Measurements from ENCODE around the gene MED9.
A peak's percentile ranks its signal among the peaks of the same experiment; 100 is the strongest.
"Not testable (repeated sequence)": the region's sequence is repeated elsewhere in the genome, so short reads cannot be mapped to it uniquely, and the experiment has no call there.

The MED9 gene, protein sequence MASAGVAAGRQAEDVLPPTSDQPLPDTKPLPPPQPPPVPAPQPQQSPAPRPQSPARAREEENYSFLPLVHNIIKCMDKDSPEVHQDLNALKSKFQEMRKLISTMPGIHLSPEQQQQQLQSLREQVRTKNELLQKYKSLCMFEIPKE

GRCh38 chr17:17476865-17477467 is at the start of gene MED9:
MED9 (plus strand) TSS chr17:17477000; CDS start chr17:17477042, 42 bp downstream.
- peak; percentile 89 for DNase-seq

DNA sequence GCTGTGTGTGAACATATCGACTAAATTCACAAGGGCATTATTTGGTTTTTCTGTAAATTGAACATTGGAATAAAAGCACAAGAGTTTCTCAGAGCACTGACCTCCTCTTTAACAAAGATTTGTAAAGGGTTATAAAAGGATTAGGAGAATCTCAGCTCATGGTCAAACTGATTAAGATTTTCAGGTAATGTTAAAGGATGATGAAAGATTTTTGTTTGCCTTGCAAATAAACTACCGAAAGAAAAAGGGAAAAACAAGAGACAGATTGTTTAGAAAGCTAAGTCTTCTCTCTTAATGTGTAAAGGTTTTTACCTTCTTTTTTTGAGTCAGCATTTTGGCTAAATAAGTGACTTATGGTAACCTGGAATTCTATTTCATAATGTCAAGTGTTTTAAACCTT is 47.6 kb upstream of the MED9 start:
- DNase-seq = no peak

GRCh38 chr17:17430924-17431323 is 45.9 kb upstream of the MED9 start:
- not testable (repeated sequence) for DNase-seq

GRCh38 chr17:17431605-17432004 is 45.2 kb upstream of the MED9 start:
- DNase-seq = no peak

- no peak for DNase-seq
These were observed 43.6 kb upstream of the MED9 start for GRCh38 chr17:17433000-17433703.

DNA sequence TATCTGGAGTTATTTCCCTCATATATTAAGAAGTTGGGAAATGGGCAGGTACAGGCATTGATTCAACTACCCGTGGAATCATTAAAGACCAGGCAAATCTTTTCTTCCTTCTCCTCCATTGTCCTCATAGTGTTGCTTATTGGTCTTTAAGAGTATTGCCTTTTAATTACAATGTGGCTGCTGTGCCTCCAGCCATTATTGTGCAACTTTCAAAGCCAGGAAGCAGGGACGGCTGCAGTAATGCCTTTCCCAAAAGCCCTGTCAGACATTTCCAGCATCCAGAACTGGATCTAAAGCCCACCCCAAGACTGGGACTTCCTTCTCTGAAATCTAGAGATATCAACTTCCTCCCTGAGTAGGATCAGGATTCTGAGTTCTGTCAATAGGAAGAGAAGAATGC is 42.3 kb upstream of the MED9 start:
- DNase-seq = no peak

- no peak for DNase-seq
These were observed 41.5 kb upstream of the MED9 start for GRCh38 chr17:17435323-17435722.

DNA sequence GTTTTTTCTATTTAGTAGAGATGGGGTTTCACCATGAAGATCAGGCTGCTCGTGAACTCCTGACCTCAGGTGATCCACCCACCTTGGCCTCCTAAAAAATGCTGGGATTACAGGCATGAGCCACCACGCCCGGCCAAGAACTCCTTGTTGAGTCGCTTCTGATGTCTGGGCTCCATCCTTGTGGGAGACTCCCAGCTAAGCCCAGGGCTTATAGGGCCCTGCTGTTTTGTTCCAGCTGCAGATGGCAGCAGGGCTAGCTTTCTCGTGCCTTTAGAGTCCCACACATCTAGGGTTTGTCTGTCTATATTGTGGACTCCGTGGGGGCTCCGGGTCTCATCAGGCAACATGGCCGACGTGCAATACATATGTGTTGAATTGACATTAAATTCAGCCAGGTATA is 39.3 kb upstream of the MED9 start:
- no peak for DNase-seq

GRCh38 chr17:17437893-17438292 is 38.9 kb upstream of the MED9 start:
- no peak for DNase-seq

DNA sequence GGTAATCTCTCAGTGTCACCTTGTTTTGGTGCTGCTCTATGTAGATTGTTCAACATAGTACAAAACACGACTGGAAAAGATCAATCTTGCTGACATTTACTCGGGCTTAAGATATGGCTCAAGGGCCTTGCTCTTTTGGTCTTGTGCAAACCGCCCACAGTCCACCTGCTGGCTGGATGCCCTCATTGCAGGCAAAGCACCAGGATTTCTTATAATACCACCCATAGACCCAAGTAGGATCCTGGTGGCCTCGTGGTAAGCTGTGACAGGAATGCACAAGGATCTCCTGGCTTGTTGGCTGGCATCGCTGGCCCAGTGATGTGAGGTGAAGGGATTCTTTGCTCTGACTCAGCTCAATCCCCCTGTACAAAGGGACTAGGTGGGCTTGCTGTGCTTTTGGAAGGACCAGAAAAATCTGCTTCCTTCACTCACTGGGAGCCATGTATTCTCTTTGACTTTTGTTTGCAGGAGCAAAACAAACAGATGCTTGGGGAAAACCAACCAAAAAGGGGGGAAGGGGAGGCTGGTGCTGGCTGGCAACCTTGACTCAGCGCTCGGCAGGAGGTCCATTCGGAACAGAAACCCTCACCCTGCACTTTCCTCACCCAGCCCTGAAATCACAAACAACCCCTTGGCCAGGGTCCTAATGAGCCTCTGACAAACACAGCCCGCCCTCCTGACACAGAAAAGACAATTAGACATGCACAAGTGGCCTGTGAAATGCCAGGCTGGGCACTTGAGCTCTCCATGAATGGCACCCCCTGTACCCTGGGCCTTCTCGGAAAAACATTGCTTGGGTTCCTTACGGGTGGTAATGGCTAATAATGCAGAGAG is 36.6 kb upstream of the MED9 start:
- DNase-seq = no peak

- DNase-seq = no peak
These were observed 35.7 kb upstream of the MED9 start for GRCh38 chr17:17440938-17441675.

DNA sequence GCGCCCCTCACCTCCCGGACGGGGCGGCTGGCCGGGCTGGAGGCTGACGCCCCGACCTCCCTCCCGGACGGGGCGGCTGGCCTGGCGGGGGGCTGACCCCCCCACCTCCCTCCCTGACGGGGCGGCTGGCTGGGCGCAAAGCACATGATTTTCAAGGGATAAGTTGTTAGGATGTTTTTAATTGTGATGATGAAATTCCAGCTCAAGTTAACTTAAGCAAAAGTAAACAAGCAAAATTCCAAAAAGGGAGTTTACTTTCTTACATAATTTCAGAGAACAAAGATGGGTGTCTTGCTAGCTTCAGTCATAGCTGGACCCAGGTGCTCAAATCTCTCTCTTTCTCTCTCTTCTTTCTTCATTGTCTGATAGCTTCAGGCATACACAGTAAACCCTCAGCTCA is 33.6 kb upstream of the MED9 start:
- no peak for DNase-seq

DNA sequence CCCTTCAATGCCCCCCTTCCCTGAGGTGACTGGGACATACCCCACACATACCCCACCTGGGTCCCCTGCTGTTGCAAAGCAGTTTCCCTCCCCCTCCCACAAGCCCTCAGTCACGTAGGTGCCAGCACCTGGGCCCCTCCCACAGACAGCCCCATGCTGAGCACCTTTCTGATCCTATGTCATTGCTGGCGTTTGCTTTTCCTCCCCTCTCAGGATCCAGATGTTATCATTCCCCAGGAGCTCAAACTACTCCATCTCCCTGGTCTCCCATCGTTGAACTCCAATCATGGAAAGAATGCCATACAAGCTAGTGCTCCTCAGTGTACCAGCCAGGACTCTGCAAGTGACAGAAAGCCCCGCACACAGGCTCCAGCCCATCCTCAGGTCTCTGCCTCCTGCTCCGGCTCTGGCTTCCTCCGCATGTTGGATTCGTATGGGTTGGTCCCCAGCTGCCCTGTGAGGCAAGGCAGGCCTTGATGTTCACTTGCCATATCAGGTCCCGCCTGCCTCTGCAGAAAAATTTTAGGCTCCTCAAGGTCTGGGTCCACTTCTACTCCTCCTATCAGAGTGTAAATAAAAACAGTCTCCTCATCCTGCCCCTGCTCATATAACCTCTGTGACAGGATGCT is 31.4 kb upstream of the MED9 start:
- no peak for DNase-seq

- no peak for DNase-seq
These were observed 30.7 kb upstream of the MED9 start for GRCh38 chr17:17445925-17446665.

DNA sequence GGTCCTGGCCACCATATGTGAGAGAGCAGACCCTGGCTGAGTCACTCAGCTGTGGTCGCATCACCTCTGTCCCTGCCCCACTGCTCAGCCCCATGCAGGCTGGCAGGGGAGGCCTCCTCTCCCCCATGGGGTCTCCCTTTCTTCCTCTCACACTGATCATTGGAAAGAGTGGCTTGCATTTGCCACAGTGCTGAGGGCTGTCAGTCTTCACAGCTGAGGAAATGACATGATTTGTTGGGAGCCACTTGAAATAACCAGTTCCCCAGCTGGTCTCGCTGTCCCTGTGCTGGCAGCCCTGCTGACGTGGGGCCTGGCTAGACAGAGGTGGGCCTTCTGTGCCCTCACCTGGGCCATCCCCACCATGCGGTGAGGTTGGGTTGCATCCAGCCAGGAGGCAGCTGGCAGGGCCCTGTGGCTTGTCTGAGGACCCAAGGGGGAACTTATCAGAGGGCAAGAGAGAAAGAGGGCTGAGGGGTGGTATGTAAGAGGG is 30.1 kb upstream of the MED9 start:
- DNase-seq = no peak

DNA sequence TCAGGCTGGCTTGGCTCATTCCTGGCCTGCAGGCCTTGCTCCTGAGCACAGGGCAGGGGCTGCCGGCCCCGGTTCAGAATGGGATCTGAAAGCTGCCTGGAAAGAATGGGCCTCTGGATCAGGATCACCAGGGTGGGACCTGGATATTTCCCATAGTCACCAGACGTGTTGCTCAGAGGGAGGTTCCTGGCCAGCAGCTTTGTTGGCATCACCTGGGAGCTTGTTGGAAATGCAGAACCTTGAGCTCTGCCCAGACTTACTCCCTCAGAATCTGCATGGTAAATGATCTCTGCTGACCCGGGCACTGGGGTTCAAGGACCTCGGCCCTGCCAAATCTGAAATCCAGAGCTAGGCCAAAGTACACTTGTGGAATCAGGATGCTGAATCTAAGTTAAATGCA is 29.5 kb upstream of the MED9 start:
- no peak for DNase-seq

DNA sequence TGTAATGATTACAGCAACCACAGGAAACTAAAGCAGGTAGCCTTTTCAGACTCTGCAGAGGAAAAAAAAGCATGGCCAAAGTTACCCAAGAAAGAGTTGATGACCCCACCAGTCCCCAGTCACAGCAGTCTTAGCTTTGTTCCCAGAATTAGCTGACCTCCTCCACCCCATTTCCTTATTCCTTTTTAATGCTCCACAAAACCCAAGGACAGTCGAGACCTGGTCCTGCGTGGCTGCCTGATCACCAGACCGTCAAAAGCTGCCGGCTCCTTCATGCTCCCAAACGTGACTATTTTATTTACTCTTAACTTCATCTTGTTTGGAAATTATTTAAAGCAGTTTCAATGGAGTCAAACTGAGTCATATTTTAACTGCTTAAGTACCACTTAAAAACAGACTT is 28.7 kb upstream of the MED9 start:
- DNase-seq = no peak

- DNase-seq = no peak
These were observed 28.1 kb upstream of the MED9 start for GRCh38 chr17:17448723-17449122.

GRCh38 chr17:17453088-17453487 is 23.7 kb upstream of the MED9 start:
- DNase-seq = no peak

DNA sequence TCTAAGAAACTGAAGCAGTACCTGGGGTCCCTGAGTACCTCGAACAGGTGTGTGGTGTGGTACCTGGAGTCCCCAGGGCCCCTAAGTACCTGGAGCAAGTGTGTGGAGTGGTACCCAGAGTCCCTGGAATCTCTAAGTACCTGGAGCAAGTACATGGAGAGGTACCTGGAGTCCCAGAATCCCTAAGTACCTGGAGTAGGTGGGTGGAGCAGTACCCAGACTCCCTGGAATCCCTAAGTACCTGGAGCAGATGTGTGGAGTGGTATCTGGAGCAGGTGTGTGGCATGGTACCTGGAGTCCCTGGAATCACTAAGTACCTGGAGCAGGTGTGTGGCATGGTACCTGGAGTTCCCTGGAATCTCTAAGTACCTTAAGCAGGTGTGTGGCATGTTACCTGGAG is 22.5 kb upstream of the MED9 start:
- DNase-seq = no peak

DNA sequence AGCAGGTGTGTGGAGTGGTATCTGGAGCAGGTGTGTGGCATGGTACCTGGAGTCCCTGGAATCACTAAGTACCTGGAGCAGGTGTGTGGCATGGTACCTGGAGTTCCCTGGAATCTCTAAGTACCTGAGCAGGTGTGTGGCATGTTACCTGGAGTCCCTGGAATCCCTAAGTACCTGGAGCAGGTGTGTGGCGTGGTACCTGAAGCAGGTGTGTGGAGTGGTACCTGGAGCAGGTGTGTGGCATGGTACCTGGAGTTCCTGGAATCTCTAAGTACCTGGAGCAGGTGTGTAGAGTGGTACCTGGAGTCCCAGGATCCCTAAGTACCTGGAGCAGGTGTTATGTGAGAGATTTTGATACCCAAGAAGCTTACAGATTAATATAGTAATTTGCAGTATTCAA is 22.1 kb upstream of the MED9 start:
- not testable (repeated sequence) for DNase-seq

DNA sequence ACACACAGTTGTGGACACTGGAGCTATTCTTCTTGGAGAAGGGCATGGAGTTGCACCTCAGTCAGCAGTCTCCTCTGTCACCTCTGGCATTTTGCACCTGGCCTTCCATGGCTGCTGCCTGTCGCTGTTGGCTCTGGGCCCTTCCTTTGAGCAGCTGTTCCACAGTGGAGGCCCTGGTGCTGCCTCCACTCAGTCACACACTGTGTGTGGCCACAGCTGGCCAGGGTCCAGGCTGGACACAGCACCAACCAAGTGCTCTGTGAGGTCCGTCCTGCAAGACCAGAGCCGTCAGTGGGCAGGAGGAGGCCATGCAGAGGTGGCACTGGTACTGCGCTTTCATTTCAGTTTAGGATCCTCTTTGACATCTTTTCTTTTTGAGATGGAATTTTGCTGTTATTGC is 21.6 kb upstream of the MED9 start:
- no peak for DNase-seq
